Liver (tissue), 9 donors: ENCODE results near the gene SLC47A2. TPM values are rescaled to one million over a fixed set of nuclear protein-coding genes. Genes with fewer than 3 reads are reported as not detected.

ENCODE experiments used
- DNase-seq: peaks from one replicate; pipeline ENCODE4 v3.0.0-alpha.2; 2017; ENCODE audit warnings: low spot score
- H3K27ac ChIP-seq, 2 donors: one replicate each; pipeline ENCODE4 v1.7.0; 2013; ENCODE audit warnings: inconsistent platforms in 2 of 2, low read length in 2 of 2, control low read depth in 1 of 2, low read depth in 1 of 2, mild to moderate bottlenecking in 1 of 2
- H3K27me3 ChIP-seq, 4 donors: one replicate each; pipeline versions ENCODE4 v1.6.1 to v1.7.0; 2013; ENCODE audit warnings: low read length in 3 of 4, inconsistent platforms in 1 of 4, mild to moderate bottlenecking in 1 of 4, moderate library complexity in 1 of 4; ENCODE audit not compliant: control insufficient read depth in 4 of 4, insufficient read depth in 4 of 4
- H3K36me3 ChIP-seq, 4 donors: one replicate each; pipeline versions ENCODE4 v1.6.1 to v1.7.0; 2013; ENCODE audit warnings: low read length in 3 of 4, mild to moderate bottlenecking in 3 of 4, low read depth in 1 of 4, moderate library complexity in 1 of 4; ENCODE audit not compliant: control insufficient read depth in 4 of 4, insufficient read depth in 3 of 4
- H3K4me1 ChIP-seq, 4 donors: one replicate each; pipeline versions ENCODE4 v1.6.1 to v1.7.0; 2013; ENCODE audit warnings: low read length in 3 of 4, mild to moderate bottlenecking in 3 of 4, moderate library complexity in 1 of 4; ENCODE audit not compliant: control insufficient read depth in 4 of 4, insufficient read depth in 4 of 4
- H3K4me3 ChIP-seq, 3 donors: one replicate each; pipeline versions ENCODE4 v1.6.1 to v1.7.0; 2013; ENCODE audit warnings: low read length in 3 of 3, control low read depth in 1 of 3, low read depth in 1 of 3, mild to moderate bottlenecking in 1 of 3
- H3K9ac ChIP-seq, 2 donors: one replicate each; pipeline ENCODE4 v1.7.0; 2013; ENCODE audit warnings: low read length in 2 of 2, mild to moderate bottlenecking in 2 of 2, moderate library complexity in 2 of 2, control low read depth in 1 of 2, low read depth in 1 of 2
- H3K9me3 ChIP-seq, 4 donors: one replicate each; pipeline versions ENCODE4 v1.6.1 to v1.7.0; 2013; ENCODE audit warnings: low read length in 3 of 4; ENCODE audit not compliant: control insufficient read depth in 4 of 4
- EGR1 ChIP-seq, 2 donors: IDR thresholded peaks; 2 replicates each; pipeline ENCODE4 v1.6.1; 2016 to 2018; ENCODE audit warnings: antibody characterized with exemption in 2 of 2, low read depth in 2 of 2
- FOXA1 ChIP-seq: IDR thresholded peaks from 2 replicates; pipeline ENCODE4 v1.6.1; 2016; ENCODE audit warnings: antibody characterized with exemption
- FOXA2 ChIP-seq: IDR thresholded peaks from 2 replicates; pipeline ENCODE4 v1.6.1; 2016; ENCODE audit warnings: antibody characterized with exemption
- HNF4G ChIP-seq: IDR thresholded peaks from 2 replicates; pipeline ENCODE4 v1.6.1; 2016; ENCODE audit warnings: antibody characterized with exemption
- JUND ChIP-seq, 2 donors: IDR thresholded peaks; 2 replicates each; pipeline ENCODE4 v1.6.1; 2016; ENCODE audit warnings: antibody characterized with exemption in 2 of 2
- NR2F2 ChIP-seq: IDR thresholded peaks from 2 replicates; pipeline ENCODE4 v1.6.1; 2016; ENCODE audit warnings: antibody characterized with exemption
- RAD21 ChIP-seq, 2 donors: IDR thresholded peaks; 2 replicates each; pipeline ENCODE4 v1.6.1; 2016; ENCODE audit warnings: antibody characterized with exemption in 2 of 2, mild to moderate bottlenecking in 2 of 2
- RXRA ChIP-seq, 2 donors: IDR thresholded peaks; 2 replicates each; pipeline ENCODE4 v1.6.1; 2017 to 2018; ENCODE audit warnings: antibody characterized with exemption in 2 of 2, mild to moderate bottlenecking in 1 of 2
- SP1 ChIP-seq: IDR thresholded peaks from 2 replicates; pipeline ENCODE4 v1.6.1; 2018; ENCODE audit warnings: antibody characterized with exemption, mild to moderate bottlenecking
- TAF1 ChIP-seq: conservative IDR thresholded peaks from 2 replicates; pipeline ENCODE4 v1.6.1; 2016; ENCODE audit warnings: antibody characterized with exemption, mild to moderate bottlenecking
- YY1 ChIP-seq: IDR thresholded peaks from 2 replicates; pipeline ENCODE4 v1.6.1; 2016; ENCODE audit warnings: antibody characterized with exemption, mild to moderate bottlenecking
- WGBS: extraction: QIAGEN DNeasy Blood & Tissue Kit; methylation state at CpG from one replicate; pipeline ENCODE4 v1.1.7; 2013; 5-methylcytosine and 5-hydroxymethylcytosine counted together
- polyA plus RNA-seq, 2 donors: library from polyadenylated mRNA; stranded (reverse) in 1 of 2; unstranded in 1 of 2; fragments of 200-250 nt in 1 of 2; fragments of >200 nt in 1 of 2; fragmentation: Nextera tagmentation in 1 of 2; extraction: Ambion mirVana in 1 of 2; gene quantifications; one replicate each; pipeline versions ENCODE4 v1.2.1 to v1.2.3, GENCODE V29; 2013 to 2015
- total RNA-seq, 2 donors: library from RNA; depleted of rRNA; stranded (reverse); fragments of >200 nt; gene quantifications; one replicate each; pipeline ENCODE4 v1.2.3, GENCODE V29; 2014
- TF ChIP-seq, protein P1 (sequence below): IDR thresholded peaks from 2 replicates; pipeline ENCODE4 v1.6.1; 2016; ENCODE audit warnings: antibody characterized with exemption
- TF ChIP-seq, protein P2 (sequence below): IDR thresholded peaks from 2 replicates; pipeline ENCODE4 v1.6.1; 2016; ENCODE audit warnings: antibody characterized with exemption, mild to moderate bottlenecking
- TF ChIP-seq, protein P3 (sequence below): IDR thresholded peaks from 2 replicates; pipeline ENCODE4 v1.6.1; 2016; ENCODE audit warnings: antibody characterized with exemption
- TF ChIP-seq, protein P4 (sequence below): IDR thresholded peaks from 2 replicates; pipeline ENCODE4 v1.6.1; 2016; ENCODE audit warnings: antibody characterized with exemption
- TF ChIP-seq, protein P5 (sequence below): fragments of 150-350 bp; IDR thresholded peaks from 2 replicates; pipeline ENCODE4 v1.5.1; 2017; ENCODE audit warnings: improper control_type of control experiment, low read depth, low read length; ENCODE audit not compliant: missing input control
- donor health status: healthy.
- donor health status: healthy.
- donor health status: healthy.
- donor health status: healthy.
- donor health status: healthy.

The SLC47A2 gene
- total and polyA plus RNA-seq, 4 donors, result 0.08 TPM; not detected in 3

DNA sequence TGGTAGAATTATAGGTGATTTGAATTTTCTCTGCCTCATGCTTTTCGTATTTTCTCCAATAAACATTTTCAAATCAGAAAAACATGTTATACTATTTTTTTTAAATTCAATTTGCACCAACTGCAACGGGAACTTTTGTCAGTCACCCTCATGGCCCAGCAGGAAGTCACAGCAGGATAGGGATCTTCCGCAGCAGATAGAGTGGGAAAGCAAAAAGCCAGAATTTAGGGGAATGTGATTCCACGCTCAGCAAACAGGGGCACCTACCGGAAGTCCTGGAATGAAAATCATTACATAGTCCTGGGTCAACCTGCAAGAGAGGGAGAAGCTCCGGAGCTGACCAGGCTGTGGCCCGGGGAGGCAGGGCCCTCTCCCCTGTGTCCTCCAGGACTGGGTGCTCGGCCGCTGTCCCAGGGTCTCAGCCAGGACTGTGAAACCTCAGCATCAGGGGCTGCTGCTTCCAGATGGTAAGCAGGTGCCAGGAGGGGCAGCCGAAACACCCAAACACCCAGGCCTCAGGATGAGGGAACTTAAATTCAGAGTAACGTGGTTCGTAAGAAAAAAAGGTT is 3.9 kb downstream of the SLC47A2 start:
- 81% methylated on average over 12 of the region's 12 CpGs for WGBS
- Histone ChIP-seq H3K4me3 (no peak overlapping the region), H3K9me3 (no peaks in the 10 kb centered on the region), H3K36me3 (no peaks in the 10 kb centered on the region), H3K27me3 (no peaks in the 10 kb centered on the region), H3K27ac (no peak overlapping the region), H3K9ac (no peak overlapping the region), H3K4me1 (no peaks in the 10 kb centered on the region)
- no peak for DNase-seq
- TF ChIP-seq, protein P1, sequence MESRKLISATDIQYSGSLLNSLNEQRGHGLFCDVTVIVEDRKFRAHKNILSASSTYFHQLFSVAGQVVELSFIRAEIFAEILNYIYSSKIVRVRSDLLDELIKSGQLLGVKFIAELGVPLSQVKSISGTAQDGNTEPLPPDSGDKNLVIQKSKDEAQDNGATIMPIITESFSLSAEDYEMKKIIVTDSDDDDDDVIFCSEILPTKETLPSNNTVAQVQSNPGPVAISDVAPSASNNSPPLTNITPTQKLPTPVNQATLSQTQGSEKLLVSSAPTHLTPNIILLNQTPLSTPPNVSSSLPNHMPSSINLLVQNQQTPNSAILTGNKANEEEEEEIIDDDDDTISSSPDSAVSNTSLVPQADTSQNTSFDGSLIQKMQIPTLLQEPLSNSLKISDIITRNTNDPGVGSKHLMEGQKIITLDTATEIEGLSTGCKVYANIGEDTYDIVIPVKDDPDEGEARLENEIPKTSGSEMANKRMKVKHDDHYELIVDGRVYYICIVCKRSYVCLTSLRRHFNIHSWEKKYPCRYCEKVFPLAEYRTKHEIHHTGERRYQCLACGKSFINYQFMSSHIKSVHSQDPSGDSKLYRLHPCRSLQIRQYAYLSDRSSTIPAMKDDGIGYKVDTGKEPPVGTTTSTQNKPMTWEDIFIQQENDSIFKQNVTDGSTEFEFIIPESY, result no peak
- TF ChIP-seq JUND (IDR thresholded peaks at IDR 0.05), result no peak
- TF ChIP-seq NR2F2, result no peak
- TF ChIP-seq, protein P2, sequence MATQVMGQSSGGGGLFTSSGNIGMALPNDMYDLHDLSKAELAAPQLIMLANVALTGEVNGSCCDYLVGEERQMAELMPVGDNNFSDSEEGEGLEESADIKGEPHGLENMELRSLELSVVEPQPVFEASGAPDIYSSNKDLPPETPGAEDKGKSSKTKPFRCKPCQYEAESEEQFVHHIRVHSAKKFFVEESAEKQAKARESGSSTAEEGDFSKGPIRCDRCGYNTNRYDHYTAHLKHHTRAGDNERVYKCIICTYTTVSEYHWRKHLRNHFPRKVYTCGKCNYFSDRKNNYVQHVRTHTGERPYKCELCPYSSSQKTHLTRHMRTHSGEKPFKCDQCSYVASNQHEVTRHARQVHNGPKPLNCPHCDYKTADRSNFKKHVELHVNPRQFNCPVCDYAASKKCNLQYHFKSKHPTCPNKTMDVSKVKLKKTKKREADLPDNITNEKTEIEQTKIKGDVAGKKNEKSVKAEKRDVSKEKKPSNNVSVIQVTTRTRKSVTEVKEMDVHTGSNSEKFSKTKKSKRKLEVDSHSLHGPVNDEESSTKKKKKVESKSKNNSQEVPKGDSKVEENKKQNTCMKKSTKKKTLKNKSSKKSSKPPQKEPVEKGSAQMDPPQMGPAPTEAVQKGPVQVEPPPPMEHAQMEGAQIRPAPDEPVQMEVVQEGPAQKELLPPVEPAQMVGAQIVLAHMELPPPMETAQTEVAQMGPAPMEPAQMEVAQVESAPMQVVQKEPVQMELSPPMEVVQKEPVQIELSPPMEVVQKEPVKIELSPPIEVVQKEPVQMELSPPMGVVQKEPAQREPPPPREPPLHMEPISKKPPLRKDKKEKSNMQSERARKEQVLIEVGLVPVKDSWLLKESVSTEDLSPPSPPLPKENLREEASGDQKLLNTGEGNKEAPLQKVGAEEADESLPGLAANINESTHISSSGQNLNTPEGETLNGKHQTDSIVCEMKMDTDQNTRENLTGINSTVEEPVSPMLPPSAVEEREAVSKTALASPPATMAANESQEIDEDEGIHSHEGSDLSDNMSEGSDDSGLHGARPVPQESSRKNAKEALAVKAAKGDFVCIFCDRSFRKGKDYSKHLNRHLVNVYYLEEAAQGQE, result no peak
- TF ChIP-seq, protein P3, sequence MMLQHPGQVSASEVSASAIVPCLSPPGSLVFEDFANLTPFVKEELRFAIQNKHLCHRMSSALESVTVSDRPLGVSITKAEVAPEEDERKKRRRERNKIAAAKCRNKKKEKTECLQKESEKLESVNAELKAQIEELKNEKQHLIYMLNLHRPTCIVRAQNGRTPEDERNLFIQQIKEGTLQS, result no peak
- no peak for TF ChIP-seq RXRA (IDR thresholded peaks at IDR 0.05)
- TF ChIP-seq TAF1, result no peak
- TF ChIP-seq FOXA1, result no peak
- no peak for TF ChIP-seq HNF4G
- no peak for TF ChIP-seq EGR1 (IDR thresholded peaks at IDR 0.05; ENCODE audit: low read depth in 2 of 2)
- TF ChIP-seq SP1, result no peak
- TF ChIP-seq RAD21 (IDR thresholded peaks at IDR 0.05), result no peak

DNA sequence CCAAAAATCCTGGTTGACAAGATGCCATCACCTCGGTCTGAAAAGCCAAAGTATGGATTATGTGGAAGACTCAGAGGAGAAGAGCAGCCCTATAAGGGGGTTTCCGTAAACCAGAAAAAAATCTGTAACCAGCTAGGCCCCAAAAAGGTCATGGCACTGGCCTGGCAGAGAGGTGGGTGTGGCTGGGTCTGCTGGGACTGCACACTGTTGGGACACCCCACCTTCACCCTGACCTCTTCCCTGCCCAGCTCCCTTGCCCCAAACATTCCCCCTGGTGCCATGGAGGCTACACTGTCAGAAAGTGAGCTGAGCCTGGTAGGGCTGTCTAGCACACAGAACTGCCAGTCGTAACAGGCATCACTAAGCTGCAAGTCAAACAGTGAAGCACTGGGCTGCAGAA is 6.5 kb downstream of the SLC47A2 start:
- Histone ChIP-seq H3K9me3 (no peaks in the 10 kb centered on the region), H3K4me3 (no peak overlapping the region), H3K4me1 (no peaks in the 10 kb centered on the region), H3K36me3 (no peaks in the 10 kb centered on the region), H3K27me3 (no peaks in the 10 kb centered on the region), H3K27ac (no peak overlapping the region), H3K9ac (no peak overlapping the region)
- DNase-seq, result no peak
- TF ChIP-seq RAD21 (IDR thresholded peaks at IDR 0.05) (no peak), YY1 (no peak), EGR1 (IDR thresholded peaks at IDR 0.05; ENCODE audit: low read depth in 2 of 2) (no peak), SP1 (no peak), FOXA1 (no peak), RXRA (IDR thresholded peaks at IDR 0.05) (no peak), HNF4G (no peak), FOXA2 (no peak), NR2F2 (no peak)
- TF ChIP-seq, protein P4, sequence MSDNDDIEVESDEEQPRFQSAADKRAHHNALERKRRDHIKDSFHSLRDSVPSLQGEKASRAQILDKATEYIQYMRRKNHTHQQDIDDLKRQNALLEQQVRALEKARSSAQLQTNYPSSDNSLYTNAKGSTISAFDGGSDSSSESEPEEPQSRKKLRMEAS, result no peak
- TF ChIP-seq, protein P5, sequence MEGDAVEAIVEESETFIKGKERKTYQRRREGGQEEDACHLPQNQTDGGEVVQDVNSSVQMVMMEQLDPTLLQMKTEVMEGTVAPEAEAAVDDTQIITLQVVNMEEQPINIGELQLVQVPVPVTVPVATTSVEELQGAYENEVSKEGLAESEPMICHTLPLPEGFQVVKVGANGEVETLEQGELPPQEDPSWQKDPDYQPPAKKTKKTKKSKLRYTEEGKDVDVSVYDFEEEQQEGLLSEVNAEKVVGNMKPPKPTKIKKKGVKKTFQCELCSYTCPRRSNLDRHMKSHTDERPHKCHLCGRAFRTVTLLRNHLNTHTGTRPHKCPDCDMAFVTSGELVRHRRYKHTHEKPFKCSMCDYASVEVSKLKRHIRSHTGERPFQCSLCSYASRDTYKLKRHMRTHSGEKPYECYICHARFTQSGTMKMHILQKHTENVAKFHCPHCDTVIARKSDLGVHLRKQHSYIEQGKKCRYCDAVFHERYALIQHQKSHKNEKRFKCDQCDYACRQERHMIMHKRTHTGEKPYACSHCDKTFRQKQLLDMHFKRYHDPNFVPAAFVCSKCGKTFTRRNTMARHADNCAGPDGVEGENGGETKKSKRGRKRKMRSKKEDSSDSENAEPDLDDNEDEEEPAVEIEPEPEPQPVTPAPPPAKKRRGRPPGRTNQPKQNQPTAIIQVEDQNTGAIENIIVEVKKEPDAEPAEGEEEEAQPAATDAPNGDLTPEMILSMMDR, result no peak
- TF ChIP-seq, protein P3, result no peak
- 96% methylated on average over 3 of the region's 3 CpGs for WGBS
